ENCODE measurements around the gene NRP1.
"Not testable (repeated sequence)": the region's sequence is repeated elsewhere in the genome, so short reads cannot be mapped to it uniquely, and the experiment has no call there.

The NRP1 gene

GRCh38 chr10:33234831-33235237 lies 99.6 kb downstream of the NRP1 start:
- no peak for DNase-seq

- no peak for DNase-seq
Measured at GRCh38 chr10:33233635-33234034, 100.8 kb downstream of the NRP1 start.

GRCh38 chr10:33233221-33233620 lies 101.2 kb downstream of the NRP1 start:
- DNase-seq: no peak

GRCh38 chr10:33231621-33232350 lies 102.7 kb downstream of the NRP1 start:
- no peak for DNase-seq

- DNase-seq: no peak
Measured at GRCh38 chr10:33229949-33230267, 104.6 kb downstream of the NRP1 start.

- no peak for DNase-seq
Measured at GRCh38 chr10:33229252-33229948, 105.1 kb downstream of the NRP1 start.

GRCh38 chr10:33228426-33228825 lies 106.0 kb downstream of the NRP1 start:
- no peak for DNase-seq

- DNase-seq: no peak
Measured at GRCh38 chr10:33227489-33227888, 107.0 kb downstream of the NRP1 start.

GRCh38 chr10:33224251-33224965 lies 110.1 kb downstream of the NRP1 start:
- DNase-seq: no peak

GRCh38 chr10:33223326-33224000 lies 111.0 kb downstream of the NRP1 start:
- no peak for DNase-seq

GRCh38 chr10:33222304-33222703 lies 112.2 kb downstream of the NRP1 start:
- not testable (repeated sequence) for DNase-seq

GRCh38 chr10:33217854-33218253 lies 116.6 kb downstream of the NRP1 start:
- DNase-seq: no peak

- DNase-seq: no peak
Measured at GRCh38 chr10:33216661-33217427, 117.6 kb downstream of the NRP1 start.

GRCh38 chr10:33215635-33216034 lies 118.8 kb downstream of the NRP1 start:
- DNase-seq: no peak

GRCh38 chr10:33215154-33215553 lies 119.3 kb downstream of the NRP1 start:
- DNase-seq: no peak

GRCh38 chr10:33214174-33214573 lies 120.3 kb downstream of the NRP1 start:
- no peak for DNase-seq

GRCh38 chr10:33212061-33212748 lies 122.3 kb downstream of the NRP1 start:
- no peak for DNase-seq

- no peak for DNase-seq
Measured at GRCh38 chr10:33211106-33211878, 123.2 kb downstream of the NRP1 start.

GRCh38 chr10:33209802-33210201 lies 124.7 kb downstream of the NRP1 start:
- DNase-seq: no peak

- no peak for DNase-seq
Measured at GRCh38 chr10:33208166-33208565, 126.3 kb downstream of the NRP1 start.

GRCh38 chr10:33204031-33204430 lies 130.4 kb downstream of the NRP1 start:
- no peak for DNase-seq
